ENCODE data around the gene XXYLT1.

DNA sequence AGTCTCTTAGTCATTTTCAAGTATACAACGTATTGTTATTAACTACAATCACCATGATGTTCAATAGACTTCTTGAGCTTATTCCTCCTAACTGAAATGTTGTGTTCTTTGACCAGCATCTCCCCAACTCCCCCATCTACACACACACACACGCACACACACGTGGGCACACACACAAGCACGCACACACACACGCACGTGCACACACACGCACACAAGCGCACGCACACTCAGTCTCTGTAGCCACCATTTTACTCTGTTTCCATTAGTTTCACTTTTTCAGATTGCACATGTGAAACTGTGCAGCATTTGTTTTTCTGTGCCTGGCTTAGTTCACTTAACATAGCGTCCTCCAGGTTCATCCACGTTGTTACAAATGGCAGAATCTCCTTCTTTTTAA lies 247.0 kb downstream of the XXYLT1 start:
- no peak for TF ChIP-seq POLR2AphosphoS5 (IDR thresholded peaks at IDR 0.05; ENCODE audit: low read depth, low read length)
- TF ChIP-seq POLR2A (IDR thresholded peaks at IDR 0.05; ENCODE audit: low read depth, low read length), result no peak
